Natural killer cell (primary cell): Measurements from ENCODE around the gene NDUFB3. TPM values are rescaled to one million over a fixed set of nuclear protein-coding genes. Genes with fewer than 3 reads are reported as not detected.
A peak's percentile ranks its signal among the peaks of the same experiment; 100 is the strongest.

Source experiments
- ATAC-seq, 3 donors: fragments of 150-1000 bp in 2 of 3; fragments of 200-7000 bp in 1 of 3; cut with Tn5 transposase; 1 replicate in 1 of 3; 2 replicates in 2 of 3; pipeline ENCODE4 v1.10.0; 2021; ENCODE audit warnings: mild to moderate bottlenecking in 2 of 3, moderate library complexity in 2 of 3
- DNase-seq, 2 donors: peaks; one replicate each; pipeline versions ENCODE4 v3.0.0 to v3.0.0-alpha.2; 2013 to 2021; ENCODE audit warnings: mixed read lengths in 1 of 2
- H3K27ac ChIP-seq: one replicate; pipeline ENCODE4 v1.5.1; 2013; ENCODE audit warnings: mild to moderate bottlenecking, low read length
- H3K27me3 ChIP-seq: one replicate; pipeline ENCODE4 v1.6.1; 2013; ENCODE audit warnings: low read length; ENCODE audit not compliant: control insufficient read depth, insufficient read depth
- H3K36me3 ChIP-seq: one replicate; pipeline ENCODE4 v1.6.1; 2013; ENCODE audit warnings: low read length; ENCODE audit not compliant: control insufficient read depth, insufficient read depth
- H3K4me1 ChIP-seq: one replicate; pipeline ENCODE4 v1.6.1; 2013; ENCODE audit warnings: low read length; ENCODE audit not compliant: control insufficient read depth, insufficient read depth
- H3K4me3 ChIP-seq: one replicate; pipeline ENCODE4 v1.5.1; 2013; ENCODE audit warnings: low read length
- H3K9me3 ChIP-seq: one replicate; pipeline ENCODE4 v1.6.1; 2013; ENCODE audit warnings: low read length; ENCODE audit not compliant: control insufficient read depth, insufficient read depth
- H3K27ac Mint-ChIP-seq, 2 donors: one replicate each; pipeline ENCODE4 v1.8.0; 2022; ENCODE audit warnings: mild to moderate bottlenecking in 2 of 2, mixed read lengths in 2 of 2, moderate library complexity in 1 of 2
- H3K27me3 Mint-ChIP-seq, 2 donors: one replicate each; pipeline ENCODE4 v1.8.0; 2022; ENCODE audit warnings: low read depth in 2 of 2, mixed read lengths in 2 of 2
- H3K36me3 Mint-ChIP-seq: one replicate; pipeline ENCODE4 v1.8.0; 2022; ENCODE audit warnings: mixed read lengths
- H3K4me1 Mint-ChIP-seq, 2 donors: one replicate each; pipeline ENCODE4 v1.8.0; 2022; ENCODE audit warnings: mixed read lengths in 2 of 2
- H3K4me3 Mint-ChIP-seq: one replicate; pipeline ENCODE4 v1.8.0; 2022; ENCODE audit warnings: mild to moderate bottlenecking, moderate library complexity, mixed read lengths
- H3K9me3 Mint-ChIP-seq, 2 donors: one replicate each; pipeline ENCODE4 v1.8.0; 2022; ENCODE audit warnings: mixed read lengths in 2 of 2
- WGBS: methylation state at CpG from one replicate; pipeline ENCODE4 v1.1.7; 2013; ENCODE audit warnings: missing lambda C conversion rate; ENCODE audit not compliant: insufficient coverage; 5-methylcytosine and 5-hydroxymethylcytosine counted together
- intact Hi-C: fragments of 100-400 bp; cut with micrococcal nuclease; formaldehyde crosslinking; loops from one replicate; pipeline ENCODE4 v1.14.2; 2022
- total RNA-seq, 4 donors: library from RNA; stranded (reverse); fragments of 120-200 nt in 1 of 4; gene quantifications; one replicate each; pipeline versions ENCODE4 v1.2.3 to v1.2.4, GENCODE V29; 2013 to 2022
- TF ChIP-seq, protein P1 (sequence below): fragments of 200-600 bp; IDR thresholded peaks from one replicate; pipeline ENCODE4 v1.8.0; 2022; ENCODE audit warnings: antibody characterized with exemption

The NDUFB3 gene
- total RNA-seq, 3 donors from 2014 or later (not counting 1 experiment from before 2014, with no cell fraction given) = 23.5 to 32.7 (median 30.7) TPM

- H3K27ac ChIP-seq = peak overlapping the region; percentile 90
- TF ChIP-seq, protein P1, sequence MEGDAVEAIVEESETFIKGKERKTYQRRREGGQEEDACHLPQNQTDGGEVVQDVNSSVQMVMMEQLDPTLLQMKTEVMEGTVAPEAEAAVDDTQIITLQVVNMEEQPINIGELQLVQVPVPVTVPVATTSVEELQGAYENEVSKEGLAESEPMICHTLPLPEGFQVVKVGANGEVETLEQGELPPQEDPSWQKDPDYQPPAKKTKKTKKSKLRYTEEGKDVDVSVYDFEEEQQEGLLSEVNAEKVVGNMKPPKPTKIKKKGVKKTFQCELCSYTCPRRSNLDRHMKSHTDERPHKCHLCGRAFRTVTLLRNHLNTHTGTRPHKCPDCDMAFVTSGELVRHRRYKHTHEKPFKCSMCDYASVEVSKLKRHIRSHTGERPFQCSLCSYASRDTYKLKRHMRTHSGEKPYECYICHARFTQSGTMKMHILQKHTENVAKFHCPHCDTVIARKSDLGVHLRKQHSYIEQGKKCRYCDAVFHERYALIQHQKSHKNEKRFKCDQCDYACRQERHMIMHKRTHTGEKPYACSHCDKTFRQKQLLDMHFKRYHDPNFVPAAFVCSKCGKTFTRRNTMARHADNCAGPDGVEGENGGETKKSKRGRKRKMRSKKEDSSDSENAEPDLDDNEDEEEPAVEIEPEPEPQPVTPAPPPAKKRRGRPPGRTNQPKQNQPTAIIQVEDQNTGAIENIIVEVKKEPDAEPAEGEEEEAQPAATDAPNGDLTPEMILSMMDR = no peak
- peaks cover 13% of the 10 kb centered on the region for H3K4me1 ChIP-seq
- no peaks in the 10 kb centered on the region for H3K36me3 ChIP-seq
- no peaks in the 10 kb centered on the region for H3K9me3 ChIP-seq
- H3K27me3 ChIP-seq = no peaks in the 10 kb centered on the region
- DNase-seq = no peak
- peak overlapping the region; percentile 72 for H3K4me3 ChIP-seq
- Mint-ChIP-seq H3K4me3 (peak overlapping the region; percentile 97), H3K36me3 (no peaks in the 10 kb centered on the region), H3K9me3 (no peaks in the 10 kb centered on the region), H3K4me1 (peaks cover 46 to 48% of the 10 kb centered on the region in 2 donors), H3K27me3 (no peaks in the 10 kb centered on the region), H3K27ac (peak overlapping the region; percentile 93 to 100)
- under 1% methylated on average over 21 of the region's 21 CpGs for WGBS
- peak; percentile 25 to 34 (median 33) for ATAC-seq
- intact Hi-C loops = loop anchor here (1.0 to 5.0 kb wide), 5 partner anchors 45 to 358 kb away; partner anchors contain the start of genes CASP10, CFLAR, NIF3L1 and PPIL3
Measured at GRCh38 chr2:201070948-201071478, 788 bp upstream of the NDUFB3 start.

- 0% methylated on average over 2 of the region's 5 CpGs for WGBS
- Histone ChIP-seq H3K27ac (peak overlapping the region; percentile 90), H3K4me1 (peaks cover 12% of the 10 kb centered on the region), H3K36me3 (no peaks in the 10 kb centered on the region), H3K27me3 (no peaks in the 10 kb centered on the region), H3K4me3 (peak overlapping the region; percentile 72), H3K9me3 (no peaks in the 10 kb centered on the region)
- TF ChIP-seq, protein P1 = no peak
- intact Hi-C loops = loop anchor here (5.0 kb wide), 2 partner anchors 110 to 185 kb away; partner anchors contain the start of genes CASP10, NIF3L1 and PPIL3
- Mint-ChIP-seq H3K27ac (peak overlapping the region; percentile 93 to 100), H3K27me3 (no peaks in the 10 kb centered on the region), H3K9me3 (no peaks in the 10 kb centered on the region), H3K4me3 (peak overlapping the region; percentile 97), H3K36me3 (no peaks in the 10 kb centered on the region), H3K4me1 (peaks cover 39 to 46% of the 10 kb centered on the region in 2 donors)
- ATAC-seq (no peak), DNase-seq (no peak)
Measured at GRCh38 chr2:201072201-201072530, 365 bp downstream of the NDUFB3 start.

GRCh38 chr2:201073071-201073470, 1.3 kb downstream of the NDUFB3 start:
- TF ChIP-seq, protein P1 = no peak
- H3K9me3 Mint-ChIP-seq = no peaks in the 10 kb centered on the region
- no CpG with 5 or more reads among the region's 1 CpG for WGBS
- H3K36me3 Mint-ChIP-seq = no peaks in the 10 kb centered on the region
- H3K27ac Mint-ChIP-seq = peak overlapping the region; percentile 36 to 40
- intact Hi-C loops = loop anchor here (5.0 kb wide), 2 partner anchors 109 to 186 kb away; partner anchors contain the start of genes CASP10, NIF3L1 and PPIL3
- no peaks in the 10 kb centered on the region for H3K27me3 Mint-ChIP-seq
- peaks cover 39 to 46% of the 10 kb centered on the region in 2 donors for H3K4me1 Mint-ChIP-seq
- Histone ChIP-seq H3K4me1 (peaks cover 12% of the 10 kb centered on the region), H3K27me3 (no peaks in the 10 kb centered on the region), H3K27ac (no peak overlapping the region), H3K4me3 (no peak overlapping the region), H3K9me3 (no peaks in the 10 kb centered on the region), H3K36me3 (no peaks in the 10 kb centered on the region)
- ATAC-seq (no peak), DNase-seq (no peak)
- peak overlapping the region; percentile 70 for H3K4me3 Mint-ChIP-seq

GRCh38 chr2:201074996-201075395, 3.2 kb downstream of the NDUFB3 start:
- Histone ChIP-seq H3K36me3 (peaks cover 10% of the 10 kb centered on the region), H3K27me3 (no peaks in the 10 kb centered on the region), H3K9me3 (no peaks in the 10 kb centered on the region), H3K27ac (no peak overlapping the region), H3K4me3 (no peak overlapping the region), H3K4me1 (peaks cover 12% of the 10 kb centered on the region)
- Mint-ChIP-seq H3K27ac (no peak overlapping the region), H3K27me3 (no peaks in the 10 kb centered on the region), H3K36me3 (no peaks in the 10 kb centered on the region), H3K4me3 (no peak overlapping the region), H3K9me3 (no peaks in the 10 kb centered on the region), H3K4me1 (peaks cover 24 to 30% of the 10 kb centered on the region in 2 donors)
- TF ChIP-seq, protein P1 = no peak
- DNase-seq = no peak
- ATAC-seq = no peak
- WGBS = 97% methylated on average over 7 of the region's 7 CpGs
- intact Hi-C loops = loop anchor here (5.0 kb wide), 2 partner anchors 107 to 188 kb away; partner anchors contain the start of genes CASP10, NIF3L1 and PPIL3
